Measurements from ENCODE around the gene SMIM32.

Gene SMIM32

DNA sequence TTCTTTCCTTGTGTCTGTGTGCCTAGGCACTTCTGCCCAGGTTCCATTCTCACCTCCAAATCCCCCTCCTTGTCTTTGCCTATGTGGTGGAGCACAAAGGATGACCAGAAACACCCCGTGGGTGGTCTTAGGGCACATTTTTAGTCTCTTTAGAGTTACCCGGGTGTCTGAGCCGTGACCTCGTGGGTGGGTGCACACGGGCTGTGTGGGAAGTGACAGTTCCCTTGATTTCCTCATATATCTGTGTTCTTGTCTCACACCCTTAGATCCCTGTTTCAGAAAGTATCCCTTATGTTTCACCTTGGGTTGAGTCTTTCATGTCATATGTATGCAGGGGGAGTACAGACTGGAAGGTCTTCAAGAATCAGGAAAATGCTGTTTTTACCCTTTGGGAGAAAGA lies 13.4 kb upstream of the SMIM32 start:
- DNase-seq, result no peak

DNA sequence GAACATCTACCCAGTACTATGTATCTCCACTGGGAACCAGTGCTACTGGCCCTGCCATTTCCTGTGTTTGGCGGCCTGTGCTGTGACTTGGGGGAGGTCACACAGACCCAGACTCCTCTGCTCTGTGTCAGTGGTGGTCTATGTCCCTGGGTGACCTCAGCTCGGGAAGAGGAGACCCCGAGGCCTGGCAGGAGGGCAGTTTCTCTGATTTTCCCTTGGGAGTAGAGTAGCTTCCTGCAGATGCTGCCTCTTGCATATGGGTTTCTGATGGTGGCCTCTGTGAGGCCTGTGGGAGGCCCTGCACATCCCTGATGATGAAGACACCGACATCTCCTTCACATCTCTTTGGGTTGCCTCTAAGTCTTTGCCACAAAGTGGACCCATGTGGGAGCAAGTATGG lies 13.0 kb upstream of the SMIM32 start:
- no peak for DNase-seq

DNA sequence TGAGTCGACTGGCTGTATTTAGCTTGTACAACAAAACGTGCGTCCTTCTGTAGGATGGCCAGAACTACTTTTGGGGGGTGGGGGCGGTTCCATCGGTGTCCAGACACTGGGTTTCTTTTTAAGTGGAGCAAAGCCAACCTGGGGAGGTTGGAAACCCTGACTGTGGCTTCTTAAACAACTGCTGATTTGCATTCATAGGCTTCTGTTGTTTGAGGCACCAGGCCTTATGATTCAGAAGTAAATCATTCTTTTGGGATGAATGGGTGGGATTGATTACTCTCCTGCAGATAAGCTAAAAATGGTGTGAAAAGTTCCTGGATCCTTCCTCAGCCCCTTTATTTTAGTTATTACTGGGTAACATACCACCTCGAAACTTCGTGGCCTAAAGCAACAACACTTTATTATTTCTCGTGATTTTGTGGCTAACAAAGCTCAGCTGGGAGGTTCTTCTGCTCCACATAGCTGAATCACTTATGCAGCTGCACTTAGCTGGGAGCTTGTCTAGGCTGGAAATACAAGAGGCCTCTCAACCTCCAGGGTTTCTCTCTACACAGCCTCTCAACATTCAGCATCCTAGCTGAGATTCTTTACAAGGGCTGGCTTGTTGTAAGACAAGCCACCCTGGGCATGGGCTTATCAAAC lies 12.2 kb upstream of the SMIM32 start:
- DNase-seq, result no peak

DNA sequence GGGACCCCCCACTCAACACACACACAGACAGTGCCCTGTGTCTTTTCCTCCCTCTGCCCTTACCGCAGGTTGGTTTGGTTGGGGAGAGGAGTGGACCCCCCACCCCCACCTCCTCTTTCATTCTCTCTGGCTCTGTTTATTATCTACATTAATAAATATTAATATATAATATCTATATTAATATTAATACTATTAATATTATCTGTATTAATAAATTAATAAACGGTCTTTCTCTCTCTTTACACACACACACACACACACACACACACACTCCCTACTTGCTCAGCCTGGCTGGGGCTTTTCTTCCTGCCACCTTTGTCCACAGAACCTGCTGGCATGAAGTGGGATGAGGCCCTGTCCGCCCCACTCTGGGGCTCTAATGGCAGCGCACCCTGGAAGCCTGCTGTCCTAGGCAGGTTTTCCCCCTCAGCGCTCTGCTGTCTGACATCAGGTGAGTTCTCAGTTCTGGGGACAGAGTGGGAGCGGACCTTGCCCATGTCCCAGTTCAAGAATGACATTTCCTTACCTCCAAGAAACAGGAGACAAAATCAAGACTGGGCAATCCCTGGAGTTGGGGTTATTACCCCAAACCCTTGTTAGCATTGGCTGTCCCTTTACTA lies 10.5 kb upstream of the SMIM32 start:
- DNase-seq, result no peak

DNA sequence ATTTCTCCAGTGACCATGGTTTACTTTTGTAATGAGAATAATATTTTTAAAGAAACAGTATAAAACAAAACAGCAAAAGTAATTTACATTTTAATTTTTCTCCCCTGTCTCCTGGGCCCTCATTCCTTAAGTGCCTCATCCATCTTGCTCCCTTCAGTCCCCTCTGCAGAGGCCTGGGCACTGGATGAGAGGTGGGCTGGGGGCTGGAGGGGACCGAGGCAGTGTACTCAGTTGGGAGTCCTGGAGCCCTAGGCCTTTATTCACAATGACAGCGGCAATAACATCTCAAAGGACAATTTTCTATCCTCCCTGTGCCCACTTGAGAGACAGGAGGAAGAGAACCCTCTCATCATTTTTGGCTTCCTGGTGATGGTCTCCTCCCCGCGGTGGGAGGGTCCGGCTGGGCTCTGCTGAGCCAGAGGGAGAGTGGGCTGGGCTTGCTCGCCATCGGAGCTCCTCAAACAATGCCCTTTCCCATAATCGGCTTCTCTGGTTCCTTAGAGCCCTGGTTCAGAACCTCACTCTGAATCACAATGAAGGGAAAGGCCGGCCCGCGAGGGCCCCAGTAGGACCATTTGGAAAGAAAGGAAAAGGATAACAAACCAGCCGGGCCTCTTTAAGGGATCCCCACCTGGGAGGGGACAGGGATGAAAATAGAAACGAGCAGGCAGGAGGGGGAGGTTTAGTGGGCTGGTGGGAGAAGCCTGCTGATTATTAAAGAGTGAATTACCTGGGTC lies 9.7 kb upstream of the SMIM32 start:
- no peak for DNase-seq

DNA sequence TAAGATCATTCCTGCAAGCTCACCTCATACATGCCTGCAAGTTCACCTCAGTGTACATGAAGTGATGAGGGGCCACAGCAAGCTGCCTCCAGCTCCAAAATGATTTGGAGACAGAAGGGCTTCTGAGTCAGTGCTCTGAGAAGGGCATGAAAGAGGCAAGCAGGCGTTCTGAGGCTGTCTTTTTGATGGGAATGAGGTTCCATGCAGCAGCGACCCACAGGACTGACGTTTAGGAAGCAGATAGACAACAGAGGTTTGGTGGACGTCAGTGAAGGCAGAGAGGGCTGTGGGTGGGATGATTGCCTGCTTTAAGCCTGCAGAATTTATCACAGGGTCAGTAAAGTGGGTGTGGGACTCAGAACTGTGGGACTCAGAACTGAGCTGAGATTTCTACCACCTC lies 8.9 kb upstream of the SMIM32 start:
- DNase-seq, result no peak

DNA sequence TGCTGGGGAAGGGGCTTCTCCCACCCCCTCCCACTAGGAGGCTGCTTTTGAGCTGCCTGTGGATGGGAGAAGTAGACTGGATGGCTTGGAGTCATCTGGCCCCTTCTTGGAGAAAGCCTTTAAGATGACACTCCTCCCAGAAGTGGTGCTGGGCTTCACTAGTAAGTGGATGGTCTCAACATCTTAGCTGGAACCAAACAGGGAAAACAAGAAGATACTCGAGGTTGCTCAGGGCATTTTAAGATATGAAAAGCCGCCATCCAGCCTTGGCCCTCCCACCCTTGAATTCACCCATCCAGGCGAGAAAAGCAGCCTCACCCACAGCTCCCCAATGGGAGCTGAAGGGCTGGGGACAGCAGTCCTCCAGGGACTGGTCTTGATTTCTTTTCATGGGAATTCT lies 7.8 kb upstream of the SMIM32 start:
- no peak for DNase-seq

DNA sequence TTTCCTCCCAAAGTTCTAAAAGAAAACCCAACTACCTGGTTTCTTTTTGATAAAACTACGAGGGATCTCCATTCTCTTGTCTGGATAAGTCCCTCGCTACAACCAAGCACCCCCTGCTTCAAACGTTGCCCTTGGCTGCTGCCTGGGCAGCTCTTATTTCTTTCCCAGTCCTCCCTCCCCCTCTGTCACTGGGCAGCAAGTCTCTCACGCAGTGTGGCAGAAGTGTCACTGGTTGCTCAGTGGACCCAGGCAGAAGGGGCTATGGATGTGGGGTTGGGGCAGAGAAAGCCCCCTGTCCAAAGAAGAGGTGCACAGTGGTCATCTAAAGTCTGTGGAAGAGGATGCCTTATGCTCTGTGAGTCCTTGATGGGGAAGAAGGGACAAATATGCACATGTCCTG lies 7.2 kb upstream of the SMIM32 start:
- no peak for DNase-seq

DNA sequence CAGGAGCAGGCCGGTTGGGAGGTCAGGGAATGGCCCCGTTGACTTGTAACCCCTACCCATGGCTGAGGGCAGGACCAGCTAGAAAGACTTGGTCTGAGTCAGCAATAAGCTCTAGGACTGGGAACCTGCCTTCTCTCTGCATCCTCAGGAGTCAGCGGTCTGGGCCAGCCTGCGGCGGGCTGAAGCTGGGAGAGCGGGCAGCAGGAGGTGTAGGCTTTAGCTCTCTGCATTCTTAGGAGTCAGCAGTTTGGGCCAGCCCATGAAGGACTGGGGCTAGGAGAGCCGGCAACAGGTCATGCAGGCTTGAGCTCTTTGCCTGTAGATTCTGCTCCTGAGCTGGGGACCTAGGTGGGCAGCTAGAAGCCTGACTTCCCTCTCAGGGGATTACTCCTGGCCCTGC lies 6.4 kb upstream of the SMIM32 start:
- DNase-seq, result no peak

DNA sequence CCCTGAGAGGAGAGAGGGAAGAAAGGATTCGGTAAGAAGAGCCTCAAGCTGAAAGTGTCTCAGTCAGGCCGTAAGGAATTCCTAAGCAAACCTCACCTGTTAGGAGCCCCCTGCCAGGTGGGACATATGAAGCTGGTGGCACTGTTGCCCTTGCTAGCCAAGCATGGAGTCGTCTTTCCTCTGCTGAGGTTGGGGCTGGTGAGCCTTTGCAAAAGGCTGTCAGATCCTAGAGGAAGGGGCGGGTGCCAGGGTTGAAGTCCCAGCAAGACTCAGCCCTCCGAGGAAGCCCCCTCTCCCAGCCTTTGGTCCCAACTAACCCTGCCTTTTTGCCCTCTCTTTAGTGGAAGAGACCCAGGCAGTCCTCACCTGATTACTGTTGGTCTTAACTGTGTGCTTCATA lies 5.5 kb upstream of the SMIM32 start:
- DNase-seq, result no peak

DNA sequence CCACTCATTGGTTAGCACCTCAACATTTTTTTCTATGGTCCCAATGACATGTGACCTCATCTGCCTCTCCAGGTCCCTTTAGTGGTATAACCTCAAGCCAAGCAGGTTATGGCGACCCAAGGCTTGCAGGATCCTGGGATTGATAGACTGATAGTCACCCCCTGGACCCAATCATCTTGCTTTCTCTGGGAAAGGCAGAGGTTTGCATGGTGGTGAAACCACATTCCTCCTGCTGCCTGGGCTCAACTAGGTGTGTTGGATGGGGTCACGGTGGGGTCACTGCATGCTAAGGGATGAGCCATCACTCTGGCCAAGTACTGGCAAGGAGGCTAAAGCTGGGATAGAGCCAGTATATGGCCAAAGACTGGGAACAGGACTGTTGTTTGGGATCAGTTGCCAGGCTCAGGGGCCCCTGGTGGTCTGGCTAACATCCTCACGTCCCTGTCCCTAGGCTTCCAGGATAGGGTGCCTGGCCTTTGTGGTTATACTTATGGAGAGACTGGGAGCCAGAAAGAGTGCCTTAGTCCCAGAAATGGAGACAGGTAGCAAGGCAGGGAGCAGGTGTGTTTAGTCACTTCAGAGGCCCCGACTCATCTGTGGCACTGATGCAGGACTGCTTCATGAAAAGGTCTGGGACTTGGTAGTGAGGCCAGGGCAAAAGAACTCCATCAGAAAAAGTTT lies 4.6 kb upstream of the SMIM32 start:
- DNase-seq, result no peak

DNA sequence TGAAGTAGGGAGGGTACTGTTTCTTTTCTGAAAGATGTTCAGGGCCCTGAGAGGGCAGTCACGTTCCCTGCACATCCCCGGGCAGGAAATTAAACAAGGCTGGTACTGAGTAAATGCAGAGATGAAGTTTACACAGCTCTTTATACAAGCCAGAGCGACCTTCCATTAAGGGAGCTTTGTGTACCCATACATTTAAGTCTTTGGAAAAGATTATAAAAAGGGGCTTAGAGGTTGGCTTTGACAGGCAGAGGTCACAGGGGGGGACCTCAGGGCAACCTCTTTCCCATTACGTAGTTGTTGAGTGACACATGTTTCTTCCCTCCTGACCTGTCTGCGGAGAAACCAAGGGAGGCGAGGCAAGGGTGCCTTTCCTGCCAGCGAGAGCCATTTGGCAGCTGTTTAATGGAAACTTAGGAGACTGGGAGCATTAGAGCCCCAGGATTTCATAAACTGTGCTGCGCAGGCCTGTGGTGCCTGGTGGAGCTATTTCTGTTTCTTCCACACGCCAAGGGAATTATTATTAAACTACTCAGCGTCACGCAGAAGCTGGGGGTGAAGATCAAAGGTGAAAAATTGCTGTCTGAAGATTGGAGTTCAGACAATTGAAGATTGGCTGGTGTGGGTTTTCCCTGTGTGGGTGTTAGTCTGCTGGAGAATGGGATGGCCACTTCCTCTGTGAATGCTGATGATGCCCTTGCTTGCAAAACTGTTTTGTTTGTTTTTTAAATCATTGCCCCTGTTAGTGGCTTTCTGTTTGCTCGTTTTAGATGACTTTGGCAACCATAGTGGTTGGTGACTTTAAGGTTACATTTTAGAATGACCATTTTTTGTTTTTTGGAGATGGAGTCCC lies 3.2 kb upstream of the SMIM32 start:
- no peak for DNase-seq

DNA sequence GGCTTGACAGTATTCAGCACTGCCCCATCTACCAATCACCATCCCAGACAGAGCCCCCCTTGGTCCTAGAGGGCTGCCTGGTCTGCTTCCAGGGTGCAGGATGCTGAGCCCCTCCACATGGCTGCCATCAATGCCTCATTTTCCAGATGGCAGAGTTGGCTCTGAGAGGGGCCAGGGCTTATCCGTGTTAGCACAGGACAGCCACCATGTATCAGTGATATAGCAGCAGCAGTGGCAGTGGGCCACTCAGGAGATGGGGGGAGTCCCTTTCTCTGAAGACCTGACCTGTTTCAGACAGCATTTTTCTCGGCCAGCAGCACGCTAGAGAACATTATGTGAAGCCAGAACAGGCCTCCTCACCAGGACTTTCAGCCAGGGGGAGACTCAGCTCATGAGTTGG lies 1.6 kb upstream of the SMIM32 start:
- no peak for DNase-seq

DNA sequence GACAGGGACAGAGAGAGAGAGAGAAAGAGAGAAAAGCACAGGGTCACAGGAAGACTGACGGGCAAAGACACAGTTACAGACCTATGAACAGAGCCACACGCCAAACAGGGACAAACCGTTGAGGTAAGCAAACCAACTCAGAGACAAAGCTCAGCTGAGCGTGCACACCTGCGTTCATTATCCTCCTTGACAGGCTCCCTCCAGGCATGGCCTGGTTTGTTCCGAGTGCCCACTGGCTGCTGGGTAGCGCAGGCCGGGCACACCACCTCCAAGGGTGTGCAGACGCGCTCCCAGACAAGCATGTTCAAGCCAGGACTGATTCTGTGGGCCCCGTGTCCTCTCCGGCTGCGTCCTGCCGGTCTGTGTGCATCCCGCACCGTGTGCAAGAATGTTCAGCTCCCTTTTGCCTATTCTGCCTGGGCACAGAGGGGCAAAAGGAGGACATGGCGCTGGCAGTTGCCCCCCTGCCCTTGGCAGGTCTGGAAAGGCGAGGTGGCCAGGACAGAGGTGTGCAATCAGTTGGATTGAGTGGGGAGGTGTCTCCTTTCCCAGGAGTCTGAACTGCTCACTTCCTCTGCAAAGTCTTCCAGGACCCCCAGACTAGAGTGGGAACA lies 467 bp upstream of the SMIM32 start:
- DNase-seq, result no peak

DNA sequence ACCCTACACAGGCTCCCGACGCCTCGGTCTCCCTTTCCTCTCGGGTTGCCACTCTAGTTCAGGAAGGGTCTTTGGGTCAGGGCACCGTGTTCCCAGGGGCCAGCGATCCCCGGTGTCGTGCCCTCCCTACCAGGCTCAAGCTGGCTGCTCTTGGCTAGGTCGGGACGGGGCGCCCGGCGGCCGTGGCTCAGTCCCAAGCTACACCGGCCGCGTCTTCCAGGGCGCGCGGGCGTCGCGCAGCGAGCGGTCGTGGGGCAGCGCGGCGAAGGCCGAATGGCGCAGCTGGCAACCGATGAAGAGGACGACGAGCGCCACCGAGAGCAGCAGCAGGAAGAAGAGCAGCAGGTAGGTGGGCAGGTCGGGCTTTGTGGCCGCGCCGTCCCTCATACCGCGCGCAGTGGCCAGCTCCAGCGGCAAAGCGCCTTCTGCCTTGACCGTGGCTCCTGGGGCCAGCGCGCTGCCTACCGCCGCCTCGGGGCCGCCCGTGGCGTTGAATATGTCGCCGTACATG lies 892 bp downstream of the SMIM32 start:
- no peak for DNase-seq

DNA sequence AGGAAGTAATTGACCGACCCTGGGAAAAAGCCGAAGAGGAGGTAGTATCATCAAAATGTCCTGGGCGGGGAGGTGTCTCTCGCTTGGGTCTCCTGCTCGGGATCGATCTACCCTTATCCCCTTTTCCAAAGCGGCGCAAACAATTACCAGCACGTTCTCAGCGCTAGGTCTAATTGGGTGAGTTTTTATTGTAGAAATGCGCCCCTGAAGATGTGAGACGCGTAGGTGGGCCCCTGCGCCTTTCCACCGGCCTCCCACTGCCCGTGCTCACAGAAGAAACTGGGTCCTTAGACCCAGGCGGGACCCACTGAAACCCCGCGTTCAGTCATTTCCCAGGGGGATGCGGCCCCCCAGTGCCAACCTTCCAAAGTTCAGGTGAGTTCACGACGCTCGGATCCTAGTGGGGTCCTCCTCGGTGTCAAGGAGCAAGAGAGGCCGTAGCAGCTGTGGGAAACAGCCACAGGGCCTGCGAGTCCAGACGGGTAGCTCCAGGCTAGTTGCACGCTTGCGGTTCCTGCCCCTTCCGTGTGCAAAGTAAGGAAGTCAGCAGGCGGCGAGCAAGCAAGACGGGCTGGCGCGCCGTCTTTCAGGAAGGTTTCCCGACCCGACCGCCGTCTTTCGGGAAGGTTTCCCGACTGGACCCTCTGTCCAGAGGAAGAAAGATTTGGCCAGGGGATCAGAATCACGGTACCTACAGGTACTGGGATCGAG lies 1.5 kb downstream of the SMIM32 start:
- no peak for DNase-seq

DNA sequence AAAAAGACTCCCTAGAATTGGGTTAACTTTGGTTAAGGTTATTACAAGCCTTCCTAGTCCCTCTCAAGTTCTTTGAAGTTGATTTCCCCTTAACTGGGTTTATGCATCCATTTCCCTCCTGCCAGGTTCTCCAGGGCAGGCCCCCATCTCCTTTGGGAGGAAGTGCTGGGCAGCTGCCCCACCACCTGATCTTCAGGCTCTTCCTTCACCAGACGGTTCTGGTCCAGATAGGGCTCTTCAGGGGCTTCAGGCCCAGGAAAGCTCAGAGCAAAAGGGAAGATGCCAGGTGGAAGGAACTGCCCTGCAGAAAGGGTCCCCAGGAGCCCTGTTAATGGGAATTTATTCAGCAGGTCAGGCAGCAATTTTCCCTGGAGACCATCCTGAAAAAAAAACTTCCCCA lies 2.1 kb downstream of the SMIM32 start:
- DNase-seq, result no peak

DNA sequence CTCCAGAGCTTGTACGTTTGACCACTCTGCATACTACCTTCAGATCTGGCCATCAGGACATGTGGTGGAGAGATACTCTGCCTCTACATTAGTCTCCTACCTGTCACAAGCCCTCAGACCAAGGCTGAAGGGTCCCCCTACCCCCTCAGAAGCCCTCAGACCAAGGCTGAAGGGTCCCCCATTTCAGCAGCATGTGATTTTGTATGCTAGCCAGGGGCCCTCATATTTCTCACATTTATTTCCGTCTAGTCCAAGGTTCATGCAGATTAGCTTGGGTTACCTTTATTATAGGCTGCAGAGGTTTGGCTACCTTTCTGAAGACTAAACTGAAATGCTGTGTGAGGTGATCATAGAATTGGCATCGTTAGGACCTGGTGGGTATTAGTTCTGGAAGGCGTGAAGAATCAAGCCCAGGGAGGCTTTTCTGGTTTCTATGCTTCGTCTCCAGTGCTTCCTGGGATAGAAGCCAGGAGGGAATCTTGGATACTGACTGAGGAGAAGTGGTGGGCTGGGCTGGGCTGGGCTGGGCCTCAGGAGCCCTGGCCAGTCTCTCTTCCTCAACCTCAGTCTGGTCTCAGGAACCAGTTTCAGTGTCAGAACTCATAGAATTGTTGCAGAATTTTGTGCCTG lies 2.8 kb downstream of the SMIM32 start:
- DNase-seq, result no peak

DNA sequence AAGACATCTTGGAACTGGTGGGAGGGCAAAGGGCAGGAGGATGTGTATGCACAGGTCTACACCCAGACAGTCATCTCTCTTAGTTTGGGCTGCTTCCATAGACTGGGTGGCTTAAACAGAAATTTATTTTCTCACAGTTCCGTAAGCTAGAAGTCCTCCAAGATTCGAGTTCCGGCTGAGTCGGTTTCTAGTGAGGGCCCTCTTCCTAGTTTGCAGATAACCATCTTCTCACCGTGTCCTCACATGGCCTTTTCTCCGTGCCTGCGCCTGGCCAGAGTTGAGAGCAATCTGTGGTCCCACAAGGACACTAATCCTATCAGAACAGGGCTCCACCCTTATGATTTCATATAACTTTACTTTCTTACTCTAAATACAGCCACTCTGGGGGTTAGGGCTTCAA lies 4.1 kb downstream of the SMIM32 start:
- no peak for DNase-seq

DNA sequence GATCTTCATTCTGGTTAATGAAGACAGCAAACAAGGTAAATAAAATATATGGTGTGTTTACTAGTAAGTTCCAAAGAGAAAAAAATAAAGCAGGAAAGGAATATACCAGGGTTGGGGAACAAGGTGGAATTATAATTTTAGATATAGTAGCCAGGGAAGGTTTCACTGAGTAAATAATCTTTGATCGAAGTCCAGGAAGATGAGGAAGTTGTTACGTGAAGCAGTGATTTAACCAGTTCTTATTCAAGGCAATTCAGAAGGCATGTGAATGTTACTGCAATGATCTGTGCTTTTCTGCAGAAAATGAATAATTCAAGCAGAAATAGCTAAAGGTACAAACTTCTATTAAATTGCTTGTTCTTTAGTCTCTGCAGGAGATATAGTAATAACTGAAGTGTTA lies 6.2 kb downstream of the SMIM32 start:
- no peak for DNase-seq
